ENCODE results near the gene RARA. TPM values are rescaled to one million over a fixed set of nuclear protein-coding genes. Genes with fewer than 3 reads are reported as not detected.
A peak's percentile ranks its signal among the peaks of the same experiment; 100 is the strongest.

RARA gene
- total and polyA plus RNA-seq, 2 of the 4 experiments (the other 2 are of a cell fraction), result 9.0 to 12.7 TPM

- Histone ChIP-seq H3K4me1 (ENCODE audit: control insufficient read depth, insufficient read depth, low read length) (peaks cover 26% of the 10 kb centered on the region), H3K56ac (ENCODE audit: extremely low read depth, insufficient read depth, low read length) (peak overlapping the region; percentile 10; the same call in 1 of the 2 replicates), H2BK15ac (ENCODE audit: low read depth, low read length) (peak overlapping the region; percentile 1; the same call in 1 of the 3 replicates), H3K9me1 (ENCODE audit: insufficient read depth, low read length) (peaks cover 17% of the 10 kb centered on the region), H3K9ac (ENCODE audit: low read depth, low read length) (peak overlapping the region; percentile 81), H4K20me1 (ENCODE audit: insufficient read depth, low read length) (peaks cover 47% of the 10 kb centered on the region), H4K8ac (ENCODE audit: low read depth in 2 of 2, low read length in 2 of 2) (peak overlapping the region; percentile 51 to 76; a peak in 2 of 4 replicates), H3K4me3 (ENCODE audit: insufficient read depth, low read depth, low read length) (peak overlapping the region; percentile 82), H2BK120ac (ENCODE audit: low read depth, low read length) (peak overlapping the region; percentile 59), H2BK20ac (ENCODE audit: low read depth, low read length) (no peak overlapping the region), H4K91ac (ENCODE audit: insufficient read depth, low read depth, low read length) (peak overlapping the region; percentile 55; the same call in 1 of the 2 replicates), H3K27me3 (ENCODE audit: control insufficient read depth, insufficient read depth, low read length) (no peaks in the 10 kb centered on the region), H3K36me3 (ENCODE audit: control insufficient read depth, insufficient read depth, low read length) (peaks cover 1% of the 10 kb centered on the region; the same call in 1 of the 2 replicates), H3K9me3 (ENCODE audit: control insufficient read depth, insufficient read depth, low read length) (no peaks in the 10 kb centered on the region), H3K79me1 (ENCODE audit: low read depth in 1 of 2, low read length in 2 of 2) (peaks cover 32 to 85% of the 10 kb centered on the region in 2 experiments; a peak in 3 of 4 replicates), H3K18ac (ENCODE audit: low read depth, low read length) (no peak overlapping the region; the same call in 1 of the 2 replicates), H2AFZ (replicated peaks; ENCODE audit: low read length, poor library complexity) (peak overlapping the region; percentile 90), H2AK5ac (ENCODE audit: low read depth, low read length) (peak overlapping the region; percentile 94), H3K27ac (ENCODE audit: insufficient read depth, low read length) (peak overlapping the region; percentile 73), H3K23ac (ENCODE audit: low read depth, low read length) (peak overlapping the region; percentile 60; the same call in 1 of the 2 replicates), H2BK5ac (ENCODE audit: low read depth, low read length, poor library complexity, severe bottlenecking) (peak overlapping the region; percentile 57), H3K14ac (replicated peaks; ENCODE audit: low read depth, low read length) (peak overlapping the region; percentile 90; the same call in 1 of the 2 replicates), H3K4me2 (ENCODE audit: low read depth, low read length) (peak overlapping the region; percentile 75), H2AK9ac (replicated peaks; ENCODE audit: low read depth, low read length, poor library complexity) (peak overlapping the region; percentile 95), H4K5ac (ENCODE audit: low read depth, low read length) (no peak overlapping the region), H3K4ac (ENCODE audit: low read depth, low read length) (peak overlapping the region; percentile 79)
- BruUV-seq (replicated peaks), result no TSS peak
- DNase-seq, result peak; percentile 73
- POLR2A ChIA-PET (ENCODE audit: unreplicated experiment), result no interaction called here
- dilution Hi-C loops (cut with HindIII; ENCODE audit: low sequenced_read_pairs, unreplicated experiment), result no loop called here
- in situ Hi-C loops (cut with MboI; ENCODE audit: low sequenced_read_pairs), result no loop called here
- CTCF ChIA-PET, result interaction anchor here (0.9 kb wide), 1 partner anchor 37 kb away, joined by 3 read pairs; no protein-coding TSS in a partner anchor
- intact Hi-C loops (cut with micrococcal nuclease), result loop anchor here (5.0 kb wide), 1 partner anchor 139 kb away; no protein-coding TSS in a partner anchor
- ATAC-seq (ENCODE audit: low read depth), result peak; percentile 45
- 1% methylated on average over 19 of the region's 55 CpGs; no CpG with 5 or more reads in 1 of the 2 experiments for WGBS, 2 experiments (ENCODE audit: extremely low coverage in 2 of 2, insufficient read length in 1 of 2)
- TF ChIP-seq CTCF (conservative IDR thresholded peaks at IDR 0.05; ENCODE audit: low read depth, low read length) (no peak), ELK1 (IDR thresholded peaks at IDR 0.05; ENCODE audit: borderline replicate concordance, low read depth, low read length) (no peak), MAZ (IDR thresholded peaks at IDR 0.05; ENCODE audit: borderline replicate concordance, low read depth, low read length) (peak; percentile 88), SMC3 (IDR thresholded peaks at IDR 0.05; ENCODE audit: low read depth, low read length) (peak; percentile 9; the same call in 1 of the 2 replicates), RFX5 (IDR thresholded peaks at IDR 0.05; ENCODE audit: low read depth, low read length) (no peak), MAFK (IDR thresholded peaks at IDR 0.05; ENCODE audit: low read depth, low read length) (no peak), FOS (IDR thresholded peaks at IDR 0.05; ENCODE audit: low read depth, low read length) (peak; percentile 48), BHLHE40 (IDR thresholded peaks at IDR 0.05; ENCODE audit: low read depth, low read length) (peak; percentile 36), NFE2L2 (IDR thresholded peaks at IDR 0.05; ENCODE audit: low read depth, low read length) (no peak), RAD21 (IDR thresholded peaks at IDR 0.05; ENCODE audit: low read length) (peak; percentile 27), CEBPB (IDR thresholded peaks at IDR 0.05; ENCODE audit: low read depth, low read length) (0 out of 2 replicates have a peak, but pooled peaks have one; percentile 19), USF2 (IDR thresholded peaks at IDR 0.05; ENCODE audit: low read depth, low read length) (no peak)
These were observed 32.2 kb downstream of the RARA start for GRCh38 chr17:40340880-40341807.

Data from IMR-90 (cell line).